Karpas-422 (cell line): Measurements from ENCODE around the gene MATR3. TPM values are rescaled to one million over a fixed set of nuclear protein-coding genes. Genes with fewer than 3 reads are reported as not detected.
"Not testable (repeated sequence)": the region's sequence is repeated elsewhere in the genome, so short reads cannot be mapped to it uniquely, and the experiment has no call there.

Experiments used
- DNase-seq: peaks from one replicate; pipeline ENCODE4 v3.0.0-alpha.2; 2015
- H2AFZ ChIP-seq: fragments of 200-600 bp; sonication (generic); 2 replicates; pipeline ENCODE4 v1.6.1; 2014; ENCODE audit warnings: antibody characterized with exemption, low read length, mixed read lengths
- H3K27ac ChIP-seq: fragments of 200-600 bp; sonication (generic); 2 replicates; pipeline ENCODE4 v1.5.1; 2014; ENCODE audit warnings: mild to moderate bottlenecking, low read length, moderate library complexity
- H3K27me3 ChIP-seq: fragments of 200-600 bp; sonication (generic); 2 replicates; pipeline ENCODE4 v1.6.1; 2014; ENCODE audit warnings: low read length, mixed read lengths
- H3K36me3 ChIP-seq: fragments of 200-600 bp; sonication (generic); 2 replicates; pipeline ENCODE4 v1.6.1; 2014; ENCODE audit warnings: low read length, mixed read lengths; ENCODE audit not compliant: insufficient read depth
- H3K4me1 ChIP-seq: fragments of 200-600 bp; sonication (generic); 2 replicates; pipeline ENCODE4 v1.6.1; 2014; ENCODE audit warnings: mild to moderate bottlenecking, low read length, mixed read lengths
- H3K4me2 ChIP-seq: fragments of 200-600 bp; sonication (generic); 2 replicates; pipeline ENCODE4 v1.6.1; 2014; ENCODE audit warnings: low read length, low read depth, mild to moderate bottlenecking; ENCODE audit not compliant: poor library complexity, severe bottlenecking
- H3K4me3 ChIP-seq: fragments of 200-600 bp; sonication (generic); 2 replicates; pipeline ENCODE4 v1.5.1; 2014; ENCODE audit warnings: mild to moderate bottlenecking, antibody characterized with exemption, low read length, mixed read lengths
- H3K79me2 ChIP-seq: fragments of 200-600 bp; sonication (generic); 2 replicates; pipeline ENCODE4 v1.6.1; 2014; ENCODE audit warnings: mild to moderate bottlenecking, low read length, mixed read lengths
- H3K9ac ChIP-seq: fragments of 200-600 bp; sonication (generic); 2 replicates; pipeline ENCODE4 v1.6.0; 2014; ENCODE audit warnings: low read length
- H3K9me2 ChIP-seq: fragments of 200-600 bp; sonication (generic), shearing (Covaris generic); replicated peaks from 2 replicates; pipeline ENCODE4 v1.6.0; 2014; ENCODE audit warnings: mild to moderate bottlenecking, low read length, moderate library complexity; ENCODE audit not compliant: insufficient read depth
- H3K9me3 ChIP-seq: fragments of 300-700, 200-600 bp; sonication (generic); 2 replicates; pipeline ENCODE4 v1.6.1; 2014; ENCODE audit warnings: low read length, mixed read lengths
- H4K20me1 ChIP-seq: fragments of 200-600 bp; sonication (generic); 2 replicates; pipeline ENCODE4 v1.6.1; 2014; ENCODE audit warnings: mild to moderate bottlenecking, antibody characterized with exemption, low read length, low read depth; ENCODE audit not compliant: insufficient read depth
- total RNA-seq: library from RNA; depleted of rRNA; stranded (reverse); fragments of >200 nt; shearing (Covaris generic); gene quantifications from 2 replicates; pipeline ENCODE4 v1.2.3, GENCODE V29; 2014; ENCODE audit warnings: low replicate concordance

MATR3 gene
- total RNA-seq, 1 experiment from 2014 or later = 245 TPM

DNA sequence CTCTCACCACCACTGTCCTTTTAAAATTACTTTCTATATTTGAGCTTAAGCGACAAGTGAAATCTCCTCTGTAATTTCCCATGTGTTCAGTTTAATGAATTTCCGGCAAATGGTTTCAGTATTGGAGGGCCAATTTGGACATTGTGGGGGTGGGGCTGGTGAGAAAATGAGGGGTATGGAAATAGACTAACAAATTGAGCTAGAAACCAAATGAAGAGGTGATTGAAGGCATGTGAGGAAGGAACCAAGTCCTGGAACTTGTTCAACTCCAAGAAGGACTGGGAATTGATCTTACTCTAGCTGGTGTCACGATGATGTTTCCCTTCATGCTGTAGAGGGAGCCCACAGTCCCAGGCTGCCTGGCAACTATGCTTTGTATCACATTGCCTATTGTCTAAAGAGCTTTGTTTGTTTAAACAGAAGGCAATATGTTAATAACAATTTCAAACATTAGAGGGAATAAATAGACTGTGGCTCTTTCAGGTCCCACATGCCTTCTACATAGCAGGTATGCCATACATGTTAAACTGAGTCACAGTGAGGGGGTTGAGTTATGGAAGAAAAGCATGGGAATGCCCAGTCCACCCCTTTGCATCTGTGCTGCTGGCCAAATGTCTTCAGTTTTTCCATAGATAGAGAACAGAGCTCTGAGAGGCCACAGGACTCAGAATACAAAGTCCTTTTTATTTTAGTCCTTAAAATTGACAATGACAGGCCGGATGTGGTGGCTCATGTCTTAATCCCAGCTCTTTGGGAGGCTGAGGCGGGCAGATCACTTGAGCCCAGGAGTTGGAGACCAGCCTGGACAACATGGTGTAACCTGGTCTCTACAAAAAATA is 25.0 kb upstream of the MATR3 start:
- no peak overlapping the region for H3K4me2 ChIP-seq
- no peaks in the 10 kb centered on the region for H3K27me3 ChIP-seq
- no peaks in the 10 kb centered on the region for H3K79me2 ChIP-seq
- peaks cover 13% of the 10 kb centered on the region for H3K4me1 ChIP-seq
- no peaks in the 10 kb centered on the region for H3K36me3 ChIP-seq
- H3K4me3 ChIP-seq = no peak overlapping the region
- H3K9me3 ChIP-seq = no peaks in the 10 kb centered on the region
- H2AFZ ChIP-seq = no peak overlapping the region
- no peak for DNase-seq
- H3K9ac ChIP-seq = no peak overlapping the region
- no peak overlapping the region for H3K27ac ChIP-seq
- H4K20me1 ChIP-seq = no peaks in the 10 kb centered on the region
- H3K9me2 ChIP-seq = no peaks in the 10 kb centered on the region

DNA sequence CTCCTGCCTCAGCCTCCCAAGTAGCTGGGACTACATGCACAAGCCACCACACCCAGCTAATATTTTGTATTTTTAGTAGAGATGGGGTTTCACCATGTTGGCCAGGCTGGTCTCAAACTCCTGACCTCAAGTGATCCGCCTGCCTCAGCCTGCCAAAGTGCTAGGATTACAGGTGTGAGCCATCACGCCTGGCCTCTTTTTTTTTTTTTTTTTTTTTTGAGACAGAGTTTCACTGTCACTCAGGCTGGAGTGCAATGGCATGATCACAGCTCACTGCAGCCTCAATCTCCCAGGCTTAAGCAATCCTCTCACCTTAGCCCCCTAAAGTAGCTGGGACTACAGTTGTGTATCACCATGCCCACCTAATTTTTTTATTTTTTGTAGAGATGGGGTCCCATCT is 22.8 kb upstream of the MATR3 start:
- H2AFZ ChIP-seq, H3K4me2 ChIP-seq, H3K9me2 ChIP-seq, H3K36me3 ChIP-seq, H3K9ac ChIP-seq, H3K4me3 ChIP-seq, H3K27ac ChIP-seq, H3K27me3 ChIP-seq, H3K9me3 ChIP-seq, H4K20me1 ChIP-seq, DNase-seq: not testable (repeated sequence)
- H3K4me1 ChIP-seq = peaks cover 29% of the 10 kb centered on the region
- H3K79me2 ChIP-seq = peaks cover 17% of the 10 kb centered on the region

- Histone ChIP-seq H3K4me1 (peaks cover 36% of the 10 kb centered on the region), H3K4me3 (no peak overlapping the region), H2AFZ (no peak overlapping the region), H3K27ac (no peak overlapping the region), H3K9ac (no peak overlapping the region), H3K9me2 (no peaks in the 10 kb centered on the region), H3K4me2 (no peak overlapping the region), H4K20me1 (peaks cover 12% of the 10 kb centered on the region; the same call in 1 of the 2 replicates), H3K9me3 (no peaks in the 10 kb centered on the region), H3K36me3 (peaks cover 7% of the 10 kb centered on the region), H3K79me2 (peaks cover 24% of the 10 kb centered on the region), H3K27me3 (no peaks in the 10 kb centered on the region)
- no peak for DNase-seq
These were observed 22.1 kb upstream of the MATR3 start for GRCh38 chr5:139271201-139272027.

DNA sequence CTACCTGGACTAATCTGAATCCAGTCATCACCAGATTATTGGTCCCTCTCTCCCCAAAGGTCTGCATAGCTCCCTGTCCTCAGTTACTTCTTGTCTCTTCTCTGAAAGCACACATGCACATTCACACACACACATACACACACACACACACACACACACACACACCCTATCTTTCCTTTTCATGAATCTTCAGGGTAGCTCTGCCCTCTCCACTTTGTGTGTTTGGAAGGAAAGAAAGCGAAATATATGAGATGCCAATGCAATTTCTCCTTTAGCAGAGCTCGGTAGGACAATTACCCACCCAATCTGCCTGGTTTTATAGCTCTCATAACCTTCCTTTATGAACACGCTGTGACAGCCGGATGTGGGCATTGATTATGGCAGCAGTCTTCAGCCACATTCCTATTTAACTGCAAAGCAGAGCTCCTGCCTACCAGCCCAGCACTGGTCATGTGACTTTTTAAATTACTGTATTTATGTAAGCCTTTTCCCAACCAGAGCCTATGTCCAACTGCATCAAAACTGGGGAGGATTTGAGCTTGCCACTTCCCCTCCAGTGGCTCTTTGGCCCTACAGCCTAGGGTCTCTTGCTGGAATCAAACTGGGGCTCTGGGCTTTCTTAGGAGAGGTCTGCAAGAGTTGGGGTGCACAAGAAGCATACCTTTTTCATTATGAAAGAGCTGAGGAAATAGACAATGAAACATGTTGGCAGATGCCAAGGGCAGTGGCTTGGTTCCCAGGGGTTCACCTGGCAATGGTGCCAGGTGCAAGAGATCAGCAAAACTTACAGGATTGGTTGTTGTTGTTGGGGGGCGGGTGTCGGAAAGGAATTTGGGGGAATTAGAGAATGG is 20.8 kb upstream of the MATR3 start:
- H3K27ac ChIP-seq = no peak overlapping the region
- peak; percentile 48 for DNase-seq
- no peak overlapping the region for H3K4me3 ChIP-seq
- H3K9me2 ChIP-seq = no peaks in the 10 kb centered on the region
- H2AFZ ChIP-seq = no peak overlapping the region
- H3K4me2 ChIP-seq = no peak overlapping the region
- H3K36me3 ChIP-seq = peaks cover 20% of the 10 kb centered on the region
- H3K9me3 ChIP-seq = no peaks in the 10 kb centered on the region
- H4K20me1 ChIP-seq = peaks cover 13% of the 10 kb centered on the region; the same call in 1 of the 2 replicates
- peaks cover 48% of the 10 kb centered on the region for H3K4me1 ChIP-seq
- peaks cover 37% of the 10 kb centered on the region for H3K79me2 ChIP-seq
- no peak overlapping the region for H3K9ac ChIP-seq
- H3K27me3 ChIP-seq = no peaks in the 10 kb centered on the region

DNA sequence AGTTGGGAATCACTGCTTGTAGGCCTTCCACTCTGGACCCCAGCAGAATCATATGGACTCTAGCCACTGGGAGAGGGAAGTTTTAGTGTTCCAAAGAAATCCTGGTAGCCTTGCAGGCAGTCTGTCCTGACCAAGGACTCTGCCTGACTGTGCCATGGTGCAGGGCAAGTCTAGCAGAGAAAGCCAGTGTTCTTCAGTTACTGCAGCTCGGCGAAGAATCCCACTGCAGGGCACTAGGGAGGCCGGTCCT is 20.3 kb upstream of the MATR3 start:
- no peak overlapping the region for H3K27ac ChIP-seq
- no peaks in the 10 kb centered on the region for H3K27me3 ChIP-seq
- H2AFZ ChIP-seq = 0 out of 2 replicates have a peak overlapping the region, but pooled peaks have one; percentile 49
- peak overlapping the region; percentile 98 for H3K9ac ChIP-seq
- H3K9me2 ChIP-seq = no peaks in the 10 kb centered on the region
- peak; percentile 23 for DNase-seq
- H3K4me3 ChIP-seq = peak overlapping the region; percentile 81
- no peaks in the 10 kb centered on the region for H3K9me3 ChIP-seq
- peaks cover 13% of the 10 kb centered on the region; the same call in 1 of the 2 replicates for H4K20me1 ChIP-seq
- H3K4me2 ChIP-seq = peak overlapping the region; percentile 87
- peaks cover 42% of the 10 kb centered on the region for H3K79me2 ChIP-seq
- H3K36me3 ChIP-seq = peaks cover 25% of the 10 kb centered on the region
- H3K4me1 ChIP-seq = peaks cover 50% of the 10 kb centered on the region

DNA sequence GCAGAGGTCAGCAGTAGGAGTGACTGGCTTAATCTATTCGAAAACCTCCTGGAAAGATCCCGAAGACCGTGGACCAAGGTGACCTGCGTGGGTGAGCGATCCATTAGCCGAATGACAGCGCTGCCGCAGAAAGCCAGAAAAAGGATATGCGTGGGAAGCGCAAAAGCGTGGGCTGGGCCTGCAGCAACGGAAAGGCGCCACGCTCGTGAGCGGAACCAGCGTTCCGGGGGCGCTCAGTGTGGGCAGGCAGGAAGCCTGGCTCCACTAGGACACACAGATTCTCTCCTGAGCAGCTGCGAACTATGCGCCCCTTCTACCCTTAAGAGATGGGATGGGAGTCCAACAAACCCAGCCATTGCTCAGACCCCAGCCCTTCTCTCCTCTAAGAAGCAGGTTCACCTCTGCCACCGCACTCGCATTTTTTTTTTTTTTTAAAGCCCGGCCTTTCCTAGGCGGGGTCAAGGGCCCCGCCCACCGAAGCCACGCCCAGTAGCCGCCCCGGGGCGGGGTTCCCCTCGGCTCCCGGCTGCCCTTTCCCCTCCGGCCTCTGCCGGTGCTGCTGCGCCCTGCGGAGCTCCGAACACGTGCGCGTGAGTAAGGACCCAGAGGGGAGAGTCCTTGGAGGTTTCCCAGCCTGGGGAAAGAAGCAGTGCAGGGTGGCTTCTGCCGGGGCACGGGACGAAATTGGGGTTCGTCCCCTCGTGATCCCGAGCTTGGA is 19.8 kb upstream of the MATR3 start:
- peaks cover 47% of the 10 kb centered on the region for H3K79me2 ChIP-seq
- H3K9ac ChIP-seq = peak overlapping the region; percentile 98
- H3K4me3 ChIP-seq = peak overlapping the region; percentile 81
- H2AFZ ChIP-seq = peak overlapping the region; percentile 49; the same call in 1 of the 2 replicates
- peak overlapping the region; percentile 87 for H3K4me2 ChIP-seq
- no peaks in the 10 kb centered on the region for H3K9me3 ChIP-seq
- H4K20me1 ChIP-seq = peaks cover 13% of the 10 kb centered on the region; the same call in 1 of the 2 replicates
- peaks cover 30% of the 10 kb centered on the region for H3K36me3 ChIP-seq
- H3K4me1 ChIP-seq = peaks cover 45% of the 10 kb centered on the region
- peak overlapping the region; percentile 73 for H3K27ac ChIP-seq
- peak; percentile 98 for DNase-seq
- no peaks in the 10 kb centered on the region for H3K27me3 ChIP-seq
- no peaks in the 10 kb centered on the region for H3K9me2 ChIP-seq

DNA sequence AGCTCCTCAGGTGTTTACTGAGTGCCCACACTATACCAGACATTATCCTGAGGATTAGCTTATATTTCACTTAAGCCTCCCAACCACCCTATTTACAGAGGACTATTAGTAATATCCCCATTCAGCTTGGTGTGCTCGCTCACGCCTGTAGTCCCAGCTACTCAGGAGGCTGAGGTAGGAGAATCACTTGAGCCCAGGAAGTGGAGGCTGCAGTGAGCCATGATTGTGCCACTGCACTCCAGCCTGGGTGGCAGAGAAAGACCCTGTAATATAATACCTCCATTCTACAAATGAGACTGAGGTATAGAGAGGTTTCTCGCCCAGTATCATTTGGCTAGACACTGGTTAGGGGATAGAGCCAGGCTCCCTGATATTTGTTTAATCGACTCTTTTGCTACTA is 18.0 kb upstream of the MATR3 start:
- Histone ChIP-seq H3K9me2 (no peaks in the 10 kb centered on the region), H3K4me1 (peaks cover 45% of the 10 kb centered on the region), H3K9ac (peak overlapping the region; percentile 98), H3K79me2 (peaks cover 59% of the 10 kb centered on the region), H3K36me3 (peaks cover 44% of the 10 kb centered on the region), H2AFZ (no peak overlapping the region), H3K27me3 (no peaks in the 10 kb centered on the region), H3K27ac (peak overlapping the region; percentile 21), H3K4me2 (peak overlapping the region; percentile 87), H4K20me1 (peaks cover 13% of the 10 kb centered on the region; the same call in 1 of the 2 replicates), H3K9me3 (no peaks in the 10 kb centered on the region), H3K4me3 (peak overlapping the region; percentile 81)
- no peak for DNase-seq
